Measurements from ENCODE around the gene BEND6. TPM values are rescaled to one million over a fixed set of nuclear protein-coding genes. Genes with fewer than 3 reads are reported as not detected.

The BEND6 gene
- total RNA-seq, 5 donors from 2014 or later (not counting 1 experiment from before 2014, with no cell fraction given), result not detected

DNA sequence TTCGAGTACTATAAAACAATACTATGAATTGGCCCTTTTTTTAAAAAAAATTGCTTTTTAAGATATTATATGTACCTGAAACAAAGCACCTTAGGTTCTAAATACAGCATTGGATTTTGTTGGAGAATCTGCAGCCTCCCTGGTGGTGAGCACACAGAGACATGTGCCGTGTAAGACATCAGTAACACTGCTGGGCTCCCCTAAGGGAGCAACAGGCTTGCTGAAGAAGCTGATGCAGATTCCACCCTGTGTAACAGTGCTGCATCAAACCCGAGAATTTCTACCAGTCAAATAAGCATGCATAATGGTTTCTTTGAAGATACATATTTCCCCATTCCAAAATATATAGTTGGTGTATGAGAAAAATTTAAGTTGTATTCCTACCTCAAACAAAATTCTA, 108.9 kb downstream of the BEND6 start:
- no peaks in the 10 kb centered on the region for H3K27me3 Mint-ChIP-seq
- H3K27me3 ChIP-seq (replicated peaks in 1 of 2; ENCODE audit: control insufficient read depth in 2 of 2, extremely low read depth in 1 of 2, insufficient read depth in 2 of 2, low read length in 1 of 2), result no peaks in the 10 kb centered on the region
- no peaks in the 10 kb centered on the region for H3K9me3 Mint-ChIP-seq
- no peak overlapping the region for H3K4me3 ChIP-seq (ENCODE audit: control insufficient read depth in 1 of 2, extremely low read depth in 1 of 2, low read length in 1 of 2)
- no peak for DNase-seq
- POLR2A ChIA-PET, result no interaction called here
- no peaks in the 10 kb centered on the region for H3K9me3 ChIP-seq
- no CpG with 5 or more reads among the region's 3 CpGs for WGBS (ENCODE audit: insufficient coverage)
- H3K27ac ChIP-seq (ENCODE audit: low read length), result no peak overlapping the region
- H3K36me3 ChIP-seq (ENCODE audit: control insufficient read depth in 2 of 2, extremely low read depth in 1 of 2, insufficient read depth in 1 of 2, low read length in 1 of 2), result peaks cover 0 to 20% of the 10 kb centered on the region in 2 donors
- ATAC-seq (replicated peaks in 1 of 4), result no peak
- CTCF ChIA-PET, result no interaction called here
- peaks cover 3 to 7% (median 5%) of the 10 kb centered on the region in 3 donors for H3K4me1 Mint-ChIP-seq
- H3K4me3 Mint-ChIP-seq, result no peak overlapping the region
- H3K36me3 Mint-ChIP-seq, result peaks cover 35% of the 10 kb centered on the region
- no peaks in the 10 kb centered on the region for H3K4me1 ChIP-seq (ENCODE audit: control insufficient read depth in 1 of 2, extremely low read depth in 1 of 2, insufficient read depth in 2 of 2, low read length in 2 of 2)
- H3K27ac Mint-ChIP-seq, result no peak overlapping the region

DNA sequence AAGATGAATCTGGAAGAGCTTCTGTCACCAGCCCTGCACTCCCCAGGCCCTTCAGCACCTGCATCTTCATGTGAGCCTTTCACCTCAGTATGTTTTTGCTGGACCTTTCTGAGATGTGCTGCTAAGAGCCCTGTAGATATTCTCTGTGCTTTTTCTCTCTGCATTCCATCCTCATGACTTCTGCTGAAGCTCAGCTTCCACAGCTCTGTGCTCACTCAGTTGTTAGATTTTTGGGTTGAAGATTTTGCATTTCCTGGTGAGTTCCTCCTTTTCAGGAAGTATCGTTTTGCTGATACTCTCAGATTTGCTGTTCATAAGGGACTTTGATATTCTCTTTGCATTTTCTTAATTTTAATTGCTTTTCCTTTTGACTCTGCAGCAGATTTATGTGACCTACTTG, 109.9 kb downstream of the BEND6 start:
- ChIA-PET CTCF (interaction anchor here in 1 of 2 donors (0.7 kb wide), 1 partner anchor 144 kb away, joined by 5 read pairs; no protein-coding TSS in a partner anchor), POLR2A (no interaction called here)
- Mint-ChIP-seq H3K27ac (no peak overlapping the region), H3K4me3 (no peak overlapping the region), H3K4me1 (peaks cover 3 to 5% (median 4%) of the 10 kb centered on the region in 3 donors), H3K36me3 (peaks cover 36% of the 10 kb centered on the region), H3K27me3 (no peaks in the 10 kb centered on the region), H3K9me3 (no peaks in the 10 kb centered on the region)
- Histone ChIP-seq H3K27ac (ENCODE audit: low read length) (no peak overlapping the region), H3K4me3 (ENCODE audit: control insufficient read depth in 1 of 2, extremely low read depth in 1 of 2, low read length in 1 of 2) (no peak overlapping the region), H3K4me1 (ENCODE audit: control insufficient read depth in 1 of 2, extremely low read depth in 1 of 2, insufficient read depth in 2 of 2, low read length in 2 of 2) (no peaks in the 10 kb centered on the region), H3K27me3 (replicated peaks in 1 of 2; ENCODE audit: control insufficient read depth in 2 of 2, extremely low read depth in 1 of 2, insufficient read depth in 2 of 2, low read length in 1 of 2) (no peaks in the 10 kb centered on the region), H3K9me3 (no peaks in the 10 kb centered on the region), H3K36me3 (ENCODE audit: control insufficient read depth in 2 of 2, extremely low read depth in 1 of 2, insufficient read depth in 1 of 2, low read length in 1 of 2) (peaks cover 0 to 17% of the 10 kb centered on the region in 2 donors)
- ATAC-seq (replicated peaks in 1 of 4), result no peak
- no CpG with 5 or more reads among the region's 1 CpG for WGBS (ENCODE audit: insufficient coverage)
- no peak for DNase-seq

DNA sequence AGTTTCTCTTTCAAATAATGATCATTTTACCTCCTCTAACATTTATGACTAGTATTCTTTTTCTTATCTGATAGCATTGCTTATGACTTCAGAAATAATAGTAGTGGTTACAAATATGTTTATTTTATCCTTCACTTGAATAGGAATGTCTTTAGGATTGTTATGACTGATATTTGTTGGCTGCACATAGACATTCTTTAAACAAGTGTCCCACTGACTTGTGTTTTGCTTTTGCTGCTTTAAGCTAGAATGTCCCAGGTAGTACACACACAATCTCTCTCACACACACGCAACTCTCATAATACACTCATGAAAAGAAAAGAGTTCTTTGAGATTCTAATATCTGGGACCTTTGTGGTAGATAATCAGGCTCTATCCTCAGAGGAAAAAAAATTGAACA, 113.2 kb downstream of the BEND6 start:
- Mint-ChIP-seq H3K27me3 (no peaks in the 10 kb centered on the region), H3K4me3 (no peak overlapping the region), H3K4me1 (peaks cover 0 to 5% (median 3%) of the 10 kb centered on the region in 3 donors), H3K9me3 (no peaks in the 10 kb centered on the region), H3K36me3 (peaks cover 20% of the 10 kb centered on the region), H3K27ac (no peak overlapping the region)
- no peaks in the 10 kb centered on the region for H3K9me3 ChIP-seq
- POLR2A ChIA-PET, result no interaction called here
- H3K27me3 ChIP-seq (replicated peaks in 1 of 2; ENCODE audit: control insufficient read depth in 2 of 2, extremely low read depth in 1 of 2, insufficient read depth in 2 of 2, low read length in 1 of 2), result no peaks in the 10 kb centered on the region
- no peak overlapping the region for H3K27ac ChIP-seq (ENCODE audit: low read length)
- H3K36me3 ChIP-seq (ENCODE audit: control insufficient read depth in 2 of 2, extremely low read depth in 1 of 2, insufficient read depth in 1 of 2, low read length in 1 of 2), result peaks cover 0 to 2% of the 10 kb centered on the region in 2 donors
- no peak overlapping the region for H3K4me3 ChIP-seq (ENCODE audit: control insufficient read depth in 1 of 2, extremely low read depth in 1 of 2, low read length in 1 of 2)
- CTCF ChIA-PET, result interaction anchor here in 1 of 2 donors (0.5 kb wide), 1 partner anchor 27 kb away, joined by 4 read pairs; no protein-coding TSS in a partner anchor
- no peak for ATAC-seq (replicated peaks in 1 of 4)
- WGBS (ENCODE audit: insufficient coverage), result no CpG with 5 or more reads among the region's 1 CpG
- DNase-seq, result no peak
- no peaks in the 10 kb centered on the region for H3K4me1 ChIP-seq (ENCODE audit: control insufficient read depth in 1 of 2, extremely low read depth in 1 of 2, insufficient read depth in 2 of 2, low read length in 2 of 2)

DNA sequence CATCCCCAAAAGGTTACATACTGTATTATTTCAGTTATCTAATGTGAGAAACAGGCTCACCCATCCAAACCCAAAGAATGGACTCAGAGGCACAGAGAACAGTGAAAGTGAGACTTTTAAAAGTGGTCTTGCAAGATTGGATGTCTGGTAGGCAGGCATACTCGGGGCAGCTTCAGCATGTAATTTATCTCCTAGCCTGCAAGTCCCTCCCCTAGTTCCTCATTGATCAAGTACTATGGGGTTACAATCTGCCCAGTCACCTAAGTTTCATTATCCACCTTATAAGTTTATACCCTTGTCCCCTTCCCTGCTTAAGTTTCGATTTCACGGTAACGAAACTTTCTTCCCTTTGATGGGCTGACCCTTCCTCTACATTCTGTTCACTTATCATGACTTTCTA, 114.3 kb downstream of the BEND6 start:
- peaks cover 0 to 5% (median 3%) of the 10 kb centered on the region in 3 donors for H3K4me1 Mint-ChIP-seq
- H3K27ac Mint-ChIP-seq, result no peak overlapping the region
- H3K27me3 ChIP-seq (replicated peaks in 1 of 2; ENCODE audit: control insufficient read depth in 2 of 2, extremely low read depth in 1 of 2, insufficient read depth in 2 of 2, low read length in 1 of 2), result no peaks in the 10 kb centered on the region
- H3K9me3 Mint-ChIP-seq, result no peaks in the 10 kb centered on the region
- H3K27me3 Mint-ChIP-seq, result no peaks in the 10 kb centered on the region
- no peaks in the 10 kb centered on the region for H3K9me3 ChIP-seq
- H3K36me3 ChIP-seq (ENCODE audit: control insufficient read depth in 2 of 2, extremely low read depth in 1 of 2, insufficient read depth in 1 of 2, low read length in 1 of 2), result peaks cover 0 to 4% of the 10 kb centered on the region in 2 donors
- no peak for DNase-seq
- 100% methylated on average over 2 of the region's 4 CpGs for WGBS (ENCODE audit: insufficient coverage)
- no peak for ATAC-seq (replicated peaks in 1 of 4)
- ChIA-PET CTCF (no interaction called here), POLR2A (no interaction called here)
- peaks cover 24% of the 10 kb centered on the region for H3K36me3 Mint-ChIP-seq
- H3K27ac ChIP-seq (ENCODE audit: low read length), result no peak overlapping the region
- H3K4me1 ChIP-seq (ENCODE audit: control insufficient read depth in 1 of 2, extremely low read depth in 1 of 2, insufficient read depth in 2 of 2, low read length in 2 of 2), result no peaks in the 10 kb centered on the region
- H3K4me3 Mint-ChIP-seq, result no peak overlapping the region
- H3K4me3 ChIP-seq (ENCODE audit: control insufficient read depth in 1 of 2, extremely low read depth in 1 of 2, low read length in 1 of 2), result no peak overlapping the region

DNA sequence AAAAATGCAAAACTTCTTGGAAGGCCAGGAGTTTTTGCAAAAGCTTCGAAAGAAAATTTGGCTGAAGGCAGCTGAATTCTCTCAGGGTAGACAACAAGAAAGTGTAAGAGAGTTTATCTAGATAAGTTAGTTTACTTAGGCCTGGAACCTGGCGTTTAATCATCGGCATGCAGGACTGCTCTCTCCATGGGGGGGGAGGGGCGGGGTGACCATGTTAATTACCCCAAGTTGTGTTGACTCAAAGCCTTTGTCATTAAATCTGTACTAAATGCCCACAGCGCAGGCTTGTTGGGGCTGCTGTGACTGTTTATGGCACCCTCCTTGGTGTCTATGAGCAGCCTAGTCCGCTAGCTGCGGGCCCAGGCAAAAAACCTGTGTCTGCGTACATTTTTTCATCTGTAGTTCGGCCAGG, 115.0 kb downstream of the BEND6 start:
- Mint-ChIP-seq H3K9me3 (no peaks in the 10 kb centered on the region), H3K4me1 (peaks cover 0 to 3% (median under 1%) of the 10 kb centered on the region in 3 donors), H3K4me3 (no peak overlapping the region), H3K36me3 (peaks cover 23% of the 10 kb centered on the region), H3K27ac (no peak overlapping the region), H3K27me3 (no peaks in the 10 kb centered on the region)
- Histone ChIP-seq H3K4me3 (ENCODE audit: control insufficient read depth in 1 of 2, extremely low read depth in 1 of 2, low read length in 1 of 2) (no peak overlapping the region), H3K4me1 (ENCODE audit: control insufficient read depth in 1 of 2, extremely low read depth in 1 of 2, insufficient read depth in 2 of 2, low read length in 2 of 2) (no peaks in the 10 kb centered on the region), H3K36me3 (ENCODE audit: control insufficient read depth in 2 of 2, extremely low read depth in 1 of 2, insufficient read depth in 1 of 2, low read length in 1 of 2) (peaks cover 0 to 4% of the 10 kb centered on the region in 2 donors), H3K27me3 (replicated peaks in 1 of 2; ENCODE audit: control insufficient read depth in 2 of 2, extremely low read depth in 1 of 2, insufficient read depth in 2 of 2, low read length in 1 of 2) (no peaks in the 10 kb centered on the region), H3K9me3 (no peaks in the 10 kb centered on the region), H3K27ac (ENCODE audit: low read length) (no peak overlapping the region)
- CTCF ChIA-PET, result no interaction called here
- WGBS (ENCODE audit: insufficient coverage), result 95% methylated on average over 6 of the region's 9 CpGs
- ATAC-seq (replicated peaks in 1 of 4) (no peak), DNase-seq (no peak)
- POLR2A ChIA-PET, result no interaction called here

DNA sequence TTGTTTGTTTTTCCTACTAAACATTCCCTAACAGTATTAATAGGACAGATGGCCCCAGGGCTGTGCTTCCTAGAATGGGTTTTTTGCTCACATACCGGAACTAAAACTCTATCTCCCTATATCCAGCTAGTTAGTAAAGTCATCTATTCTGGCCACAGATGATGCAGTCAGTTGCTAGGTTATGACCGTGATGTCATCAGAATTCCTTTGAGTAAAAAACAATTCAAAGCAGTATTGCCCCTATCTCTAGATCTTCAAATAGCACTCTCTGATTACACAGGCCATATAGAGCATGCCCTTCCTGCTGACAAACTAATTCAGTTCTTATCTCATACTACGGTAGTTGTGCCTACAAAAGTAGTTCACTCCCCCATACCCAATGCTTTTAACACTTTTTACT, 117.2 kb downstream of the BEND6 start:
- Histone ChIP-seq H3K9me3 (no peaks in the 10 kb centered on the region), H3K4me1 (ENCODE audit: control insufficient read depth in 1 of 2, extremely low read depth in 1 of 2, insufficient read depth in 2 of 2, low read length in 2 of 2) (no peaks in the 10 kb centered on the region), H3K36me3 (ENCODE audit: control insufficient read depth in 2 of 2, extremely low read depth in 1 of 2, insufficient read depth in 1 of 2, low read length in 1 of 2) (peaks cover 0 to 4% of the 10 kb centered on the region in 2 donors), H3K4me3 (ENCODE audit: control insufficient read depth in 1 of 2, extremely low read depth in 1 of 2, low read length in 1 of 2) (no peak overlapping the region), H3K27ac (ENCODE audit: low read length) (no peak overlapping the region), H3K27me3 (replicated peaks in 1 of 2; ENCODE audit: control insufficient read depth in 2 of 2, extremely low read depth in 1 of 2, insufficient read depth in 2 of 2, low read length in 1 of 2) (no peaks in the 10 kb centered on the region)
- POLR2A ChIA-PET, result interaction anchor here (0.6 to 0.8 kb wide), 2 partner anchors 18 to 38 kb away, joined by 3 read pairs; no protein-coding TSS in a partner anchor
- ATAC-seq (replicated peaks in 1 of 4), result no peak
- Mint-ChIP-seq H3K27me3 (no peaks in the 10 kb centered on the region), H3K36me3 (peaks cover 17% of the 10 kb centered on the region), H3K9me3 (no peaks in the 10 kb centered on the region), H3K4me3 (no peak overlapping the region), H3K4me1 (no peaks in the 10 kb centered on the region), H3K27ac (no peak overlapping the region)
- 75% methylated on average over 2 of the region's 3 CpGs for WGBS (ENCODE audit: insufficient coverage)
- CTCF ChIA-PET, result no interaction called here
- DNase-seq, result no peak

DNA sequence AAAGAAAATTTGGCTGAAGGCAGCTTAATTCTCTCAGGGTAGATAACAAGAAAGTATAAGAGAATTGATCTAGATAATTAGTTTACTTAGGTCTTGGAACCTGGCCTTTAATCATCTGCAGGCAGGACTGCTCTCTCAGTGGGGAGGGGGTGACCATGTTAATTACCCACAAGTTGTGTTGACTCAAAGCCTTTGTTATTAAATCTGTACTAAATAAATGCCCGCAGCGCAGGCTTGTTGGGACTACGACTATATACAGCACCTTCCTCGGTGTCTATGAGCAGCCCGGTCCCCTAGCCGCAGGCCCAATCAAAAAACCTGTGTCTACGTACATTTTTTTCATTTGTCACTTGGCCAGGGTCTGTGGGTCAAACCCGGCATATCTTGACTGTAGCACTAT, 119.5 kb downstream of the BEND6 start:
- no peak overlapping the region for H3K27ac ChIP-seq (ENCODE audit: low read length)
- no peaks in the 10 kb centered on the region for H3K9me3 ChIP-seq
- Mint-ChIP-seq H3K27me3 (no peaks in the 10 kb centered on the region), H3K4me1 (no peaks in the 10 kb centered on the region), H3K27ac (no peak overlapping the region), H3K9me3 (no peaks in the 10 kb centered on the region), H3K36me3 (peaks cover 24% of the 10 kb centered on the region), H3K4me3 (no peak overlapping the region)
- 97% methylated on average over 7 of the region's 8 CpGs for WGBS (ENCODE audit: insufficient coverage)
- H3K4me3 ChIP-seq (ENCODE audit: control insufficient read depth in 1 of 2, extremely low read depth in 1 of 2, low read length in 1 of 2), result no peak overlapping the region
- H3K27me3 ChIP-seq (replicated peaks in 1 of 2; ENCODE audit: control insufficient read depth in 2 of 2, extremely low read depth in 1 of 2, insufficient read depth in 2 of 2, low read length in 1 of 2), result no peaks in the 10 kb centered on the region
- CTCF ChIA-PET, result no interaction called here
- POLR2A ChIA-PET, result no interaction called here
- DNase-seq (no peak), ATAC-seq (replicated peaks in 1 of 4) (no peak)
- no peaks in the 10 kb centered on the region for H3K4me1 ChIP-seq (ENCODE audit: control insufficient read depth in 1 of 2, extremely low read depth in 1 of 2, insufficient read depth in 2 of 2, low read length in 2 of 2)
- peaks cover 0 to 2% of the 10 kb centered on the region in 2 donors for H3K36me3 ChIP-seq (ENCODE audit: control insufficient read depth in 2 of 2, extremely low read depth in 1 of 2, insufficient read depth in 1 of 2, low read length in 1 of 2)
